22Rv1 (cell line): ENCODE measurements around the gene GAST.

ENCODE experiments used
- H3K27ac ChIP-seq: fragments of 450-650 bp; 2 replicates; pipeline ENCODE4 v1.5.1; 2017
- CTCF ChIP-seq: fragments of 450-650 bp; IDR thresholded peaks from 2 replicates; pipeline ENCODE4 v1.5.1; 2017; ENCODE audit warnings: mild to moderate bottlenecking
- ZFX ChIP-seq: fragments of 450-650 bp; IDR thresholded peaks from 2 replicates; pipeline ENCODE4 v1.6.1; 2017; ENCODE audit warnings: antibody characterized with exemption, borderline replicate concordance

The GAST gene

DNA sequence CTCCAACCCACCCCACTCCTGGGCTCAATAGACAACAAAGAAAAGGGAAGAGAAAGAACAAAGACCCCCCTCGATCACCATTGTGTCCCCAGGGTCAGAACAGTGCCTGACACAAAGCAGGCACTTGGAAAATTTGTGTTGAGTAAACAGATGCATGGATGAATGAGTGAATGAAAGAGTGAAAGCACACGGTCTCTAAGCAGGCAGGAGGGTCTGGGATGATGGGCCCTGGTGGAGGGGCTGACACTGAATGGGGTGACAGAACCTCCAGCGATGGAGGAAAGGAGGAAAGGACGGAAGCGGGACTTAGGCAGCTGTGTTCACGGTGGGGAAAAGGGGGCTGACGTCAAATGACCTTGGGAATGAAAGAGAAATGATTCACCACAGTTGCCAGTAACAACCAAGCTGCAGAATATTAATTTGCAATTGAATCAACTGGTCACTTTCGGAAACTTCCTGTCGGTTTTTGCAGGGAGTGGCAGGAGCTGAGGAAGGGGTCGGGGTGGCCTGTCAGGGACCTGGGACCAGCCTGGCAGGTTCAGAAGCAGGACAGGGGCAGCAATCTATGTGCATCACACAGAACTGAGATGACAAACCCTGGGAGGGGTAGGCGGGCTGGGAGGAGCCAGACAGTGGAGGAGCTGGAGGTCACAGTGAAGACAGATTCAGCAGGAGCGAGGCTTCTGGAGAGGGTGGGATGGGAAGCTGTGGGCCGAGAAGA, 6.7 kb upstream of the GAST start:
- no peak overlapping the region for H3K27ac ChIP-seq
- no peak for TF ChIP-seq CTCF
- TF ChIP-seq ZFX: no peak

DNA sequence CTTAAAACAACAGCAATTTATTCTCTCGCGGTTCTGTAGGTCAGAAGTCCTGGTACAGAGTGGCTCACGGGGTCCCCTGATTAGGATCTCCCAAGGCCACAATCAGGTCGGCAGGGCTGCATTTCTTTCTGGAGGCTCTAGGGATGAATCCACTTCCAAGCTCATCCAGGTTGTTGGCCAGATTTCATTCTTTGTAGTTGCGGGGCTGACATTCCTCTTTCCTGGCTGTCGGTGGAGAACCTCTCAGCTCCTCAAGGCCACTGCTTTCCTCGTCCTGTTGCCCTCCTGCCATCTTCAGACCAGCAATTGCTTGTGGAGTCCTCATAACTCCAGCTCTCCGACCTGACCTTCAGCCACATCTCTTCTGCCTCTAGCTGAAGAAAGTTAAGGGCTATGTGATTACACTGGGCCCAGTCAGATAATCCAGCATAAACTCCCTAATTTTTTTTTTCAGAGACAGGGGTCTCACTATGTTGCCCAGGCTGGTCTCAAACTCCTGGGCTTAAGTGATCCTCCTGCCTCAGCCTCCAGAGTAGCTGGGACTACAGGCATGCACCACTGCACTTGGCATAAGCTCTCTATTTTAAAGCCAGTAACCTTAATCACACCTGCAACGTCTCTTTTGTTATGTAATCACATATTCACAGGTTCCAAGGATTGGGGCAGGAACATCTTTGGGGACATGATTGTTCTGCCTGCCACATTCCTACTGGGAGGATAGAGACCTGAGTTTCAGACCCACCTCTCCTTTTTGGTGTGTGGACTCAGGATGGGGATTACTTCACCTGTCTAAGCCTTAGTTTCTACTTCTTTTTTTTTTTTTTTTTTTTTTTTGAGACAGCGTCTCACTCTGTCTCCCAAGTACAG, 4.1 kb upstream of the GAST start:
- TF ChIP-seq ZFX (no peak), CTCF (no peak)
- no peak overlapping the region for H3K27ac ChIP-seq

GRCh38 chr17:41710472-41711090, 1.6 kb upstream of the GAST start:
- TF ChIP-seq CTCF (no peak), ZFX (no peak)
- H3K27ac ChIP-seq: no peak overlapping the region

DNA sequence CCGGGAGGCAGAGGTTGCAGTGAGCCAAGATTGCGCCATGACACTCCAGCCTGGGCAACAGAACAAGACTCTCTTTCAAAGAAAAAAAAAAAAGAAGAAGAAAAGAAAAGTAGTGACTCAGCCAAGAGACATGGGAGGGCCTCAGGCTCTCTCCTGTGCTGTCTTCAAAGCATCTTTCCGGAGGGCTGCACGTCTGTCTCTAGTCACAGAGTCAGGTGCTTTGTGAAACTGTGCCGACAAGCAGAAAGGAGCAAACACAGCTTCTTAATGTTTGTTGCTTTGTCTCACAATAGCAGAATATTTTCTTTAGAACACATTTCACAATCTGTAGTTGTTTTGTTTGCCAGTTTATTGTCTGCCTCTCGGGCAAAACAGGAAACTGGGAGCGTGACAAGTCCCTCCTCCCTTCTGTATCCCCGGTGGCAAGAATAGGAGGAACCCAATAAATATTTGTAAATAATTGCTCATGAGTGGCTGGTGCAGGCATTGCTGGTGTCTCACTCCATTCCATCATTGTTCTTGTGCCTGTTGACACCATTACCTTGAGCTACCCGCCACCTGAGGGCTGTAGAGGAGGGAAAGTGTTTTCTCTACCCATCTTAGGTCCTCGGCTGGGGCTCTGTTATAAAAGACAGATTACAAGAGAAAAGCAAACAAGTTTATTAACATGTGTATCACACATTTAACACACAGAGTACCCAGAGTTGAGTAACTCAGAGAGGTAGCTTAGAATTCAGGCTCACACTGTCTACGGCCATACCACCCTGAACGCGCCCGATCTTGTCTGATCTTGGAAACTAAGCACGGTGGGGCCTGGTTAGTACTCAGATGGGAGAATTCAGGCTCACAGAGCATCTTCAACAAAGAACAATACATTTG, 5.5 kb downstream of the GAST start:
- H3K27ac ChIP-seq: peak overlapping the region; percentile 39; the same call in 1 of the 2 replicates
- TF ChIP-seq ZFX (no peak), CTCF (no peak)

DNA sequence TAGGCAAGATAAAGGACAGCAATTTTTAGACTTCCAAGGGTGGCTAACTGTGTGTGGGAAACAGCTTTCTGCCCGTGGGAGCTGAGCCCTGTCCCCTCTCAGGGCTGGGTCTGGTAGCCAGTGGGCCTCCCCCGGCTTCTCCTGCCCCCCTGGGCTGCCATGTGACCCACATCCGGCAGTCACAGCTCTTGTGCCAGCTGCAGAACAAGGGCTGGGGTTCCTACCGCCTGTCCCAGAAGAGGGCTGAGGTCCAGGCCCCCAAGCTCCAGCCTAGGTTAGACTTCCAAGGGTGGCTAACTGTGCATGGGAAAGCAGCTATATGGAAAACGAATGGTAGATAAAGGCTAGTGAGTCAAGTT, 6.1 kb downstream of the GAST start:
- TF ChIP-seq ZFX (no peak), CTCF (no peak)
- H3K27ac ChIP-seq: peak overlapping the region; percentile 39; the same call in 1 of the 2 replicates

GRCh38 chr17:41722231-41722630, 10.1 kb downstream of the GAST start:
- TF ChIP-seq CTCF: no peak
- TF ChIP-seq ZFX: no peak
- no peak overlapping the region for H3K27ac ChIP-seq
